ENCODE results near the gene PABPC3. TPM values are rescaled to one million over a fixed set of nuclear protein-coding genes. Genes with fewer than 3 reads are reported as not detected.

The PABPC3 gene
- total RNA-seq, 2 donors from 2014 or later: 0.09 to 4.5 TPM

GRCh38 chr13:25085125-25085742 is 10.7 kb upstream of the PABPC3 start:
- peaks cover 4% of the 10 kb centered on the region for H3K27me3 ChIP-seq (replicated peaks; ENCODE audit: insufficient read depth)
- intact Hi-C loops (cut with DNase I): no loop called here
- H3K36me3 ChIP-seq: no peaks in the 10 kb centered on the region
- no peak overlapping the region for H3K27ac ChIP-seq
- WGBS: 49% methylated on average over 6 of the region's 6 CpGs
- H3K4me1 ChIP-seq (replicated peaks): no peaks in the 10 kb centered on the region
- peak; percentile 16 for DNase-seq (ENCODE audit: low spot score)
- H3K4me3 ChIP-seq: no peak overlapping the region
- H3K9me3 ChIP-seq: no peaks in the 10 kb centered on the region
- no peak for TF ChIP-seq POLR2AphosphoS5 (IDR thresholded peaks at IDR 0.05)
- peak in 3 of 4 experiments; percentile 16 to 40 (median 40) for TF ChIP-seq CTCF (IDR thresholded peaks at IDR 0.05)
- TF ChIP-seq POLR2A (IDR thresholded peaks at IDR 0.05): no peak

GRCh38 chr13:25088562-25089221 is 7.2 kb upstream of the PABPC3 start:
- Histone ChIP-seq H3K27ac (no peak overlapping the region), H3K4me3 (no peak overlapping the region), H3K4me1 (replicated peaks) (no peaks in the 10 kb centered on the region), H3K36me3 (no peaks in the 10 kb centered on the region), H3K27me3 (replicated peaks; ENCODE audit: insufficient read depth) (peaks cover 4% of the 10 kb centered on the region), H3K9me3 (no peaks in the 10 kb centered on the region)
- intact Hi-C loops (cut with DNase I): no loop called here
- TF ChIP-seq CTCF (IDR thresholded peaks at IDR 0.05) (no peak), POLR2A (IDR thresholded peaks at IDR 0.05) (no peak), POLR2AphosphoS5 (IDR thresholded peaks at IDR 0.05) (no peak)
- 83% methylated on average over 10 of the region's 10 CpGs for WGBS
- no peak for DNase-seq (ENCODE audit: low spot score)

DNA sequence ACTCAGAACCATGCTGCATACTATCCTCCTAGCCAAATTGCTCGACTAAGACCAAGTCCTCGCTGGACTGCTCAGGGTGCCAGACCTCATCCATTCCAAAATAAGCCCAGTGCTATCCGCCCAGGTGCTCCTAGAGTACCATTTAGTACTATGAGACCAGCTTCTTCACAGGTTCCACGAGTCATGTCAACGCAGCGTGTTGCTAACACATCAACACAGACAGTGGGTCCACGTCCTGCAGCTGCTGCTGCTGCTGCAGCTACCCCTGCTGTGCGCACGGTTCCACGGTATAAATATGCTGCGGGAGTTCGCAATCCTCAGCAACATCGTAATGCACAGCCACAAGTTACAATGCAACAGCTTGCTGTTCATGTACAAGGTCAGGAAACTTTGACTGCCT is 1.5 kb downstream of the PABPC3 start:
- no peaks in the 10 kb centered on the region for H3K36me3 ChIP-seq
- no peak overlapping the region for H3K4me3 ChIP-seq
- DNase-seq (ENCODE audit: low spot score): no peak
- no peaks in the 10 kb centered on the region for H3K4me1 ChIP-seq (replicated peaks)
- WGBS: 94% methylated on average over 13 of the region's 13 CpGs
- intact Hi-C loops (cut with DNase I): no loop called here
- no peak overlapping the region for H3K27ac ChIP-seq
- no peaks in the 10 kb centered on the region for H3K9me3 ChIP-seq
- H3K27me3 ChIP-seq (replicated peaks; ENCODE audit: insufficient read depth): no peaks in the 10 kb centered on the region
- TF ChIP-seq POLR2A (IDR thresholded peaks at IDR 0.05) (no peak), CTCF (IDR thresholded peaks at IDR 0.05) (no peak), POLR2AphosphoS5 (IDR thresholded peaks at IDR 0.05) (no peak)

GRCh38 chr13:25103711-25104110 is 7.8 kb downstream of the PABPC3 start:
- H3K4me1 ChIP-seq (replicated peaks): no peaks in the 10 kb centered on the region
- no peaks in the 10 kb centered on the region for H3K36me3 ChIP-seq
- WGBS: 85% methylated on average over 2 of the region's 2 CpGs
- DNase-seq (ENCODE audit: low spot score): no peak
- no peak for TF ChIP-seq POLR2A (IDR thresholded peaks at IDR 0.05)
- TF ChIP-seq CTCF (IDR thresholded peaks at IDR 0.05): no peak
- no peak for TF ChIP-seq POLR2AphosphoS5 (IDR thresholded peaks at IDR 0.05)
- intact Hi-C loops (cut with DNase I): no loop called here
- H3K4me3 ChIP-seq: no peak overlapping the region
- no peaks in the 10 kb centered on the region for H3K27me3 ChIP-seq (replicated peaks; ENCODE audit: insufficient read depth)
- H3K27ac ChIP-seq: no peak overlapping the region
- no peaks in the 10 kb centered on the region for H3K9me3 ChIP-seq

- H3K9me3 ChIP-seq: no peaks in the 10 kb centered on the region
- no peaks in the 10 kb centered on the region for H3K4me1 ChIP-seq (replicated peaks)
- no peaks in the 10 kb centered on the region for H3K36me3 ChIP-seq
- TF ChIP-seq CTCF (IDR thresholded peaks at IDR 0.05) (no peak), POLR2AphosphoS5 (IDR thresholded peaks at IDR 0.05) (no peak), POLR2A (IDR thresholded peaks at IDR 0.05) (no peak)
- no peak overlapping the region for H3K4me3 ChIP-seq
- WGBS: 76% methylated on average over 5 of the region's 5 CpGs
- no peak overlapping the region for H3K27ac ChIP-seq
- intact Hi-C loops (cut with DNase I): no loop called here
- H3K27me3 ChIP-seq (replicated peaks; ENCODE audit: insufficient read depth): no peaks in the 10 kb centered on the region
- DNase-seq (ENCODE audit: low spot score): no peak
These were observed 13.4 kb downstream of the PABPC3 start for GRCh38 chr13:25109341-25109740.
